ENCODE measurements around the gene UBE2V1.
A peak's percentile ranks its signal among the peaks of the same experiment; 100 is the strongest.

Gene UBE2V1

DNA sequence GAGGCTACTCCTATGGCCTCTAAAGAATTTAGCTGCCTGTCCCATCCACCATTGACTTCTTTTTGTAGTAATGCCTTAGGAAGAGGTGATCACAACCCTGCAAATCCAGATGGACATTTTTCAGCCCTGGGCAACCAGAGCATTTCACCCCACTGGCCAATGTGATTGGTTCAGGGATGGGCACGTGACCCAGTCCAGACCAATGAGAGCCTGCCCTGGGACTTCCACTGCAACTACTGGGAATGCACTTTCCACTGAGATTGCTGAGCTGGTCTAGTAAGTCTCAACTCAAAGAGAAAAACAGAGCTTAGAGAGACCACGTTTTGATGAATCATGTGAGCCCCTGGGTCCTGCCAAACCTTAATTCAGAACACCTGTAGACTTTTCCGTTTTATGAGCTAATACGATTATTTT lies 8.9 kb upstream of the UBE2V1 start:
- no peak overlapping the region for H3K27ac ChIP-seq
- TF ChIP-seq, protein P1, sequence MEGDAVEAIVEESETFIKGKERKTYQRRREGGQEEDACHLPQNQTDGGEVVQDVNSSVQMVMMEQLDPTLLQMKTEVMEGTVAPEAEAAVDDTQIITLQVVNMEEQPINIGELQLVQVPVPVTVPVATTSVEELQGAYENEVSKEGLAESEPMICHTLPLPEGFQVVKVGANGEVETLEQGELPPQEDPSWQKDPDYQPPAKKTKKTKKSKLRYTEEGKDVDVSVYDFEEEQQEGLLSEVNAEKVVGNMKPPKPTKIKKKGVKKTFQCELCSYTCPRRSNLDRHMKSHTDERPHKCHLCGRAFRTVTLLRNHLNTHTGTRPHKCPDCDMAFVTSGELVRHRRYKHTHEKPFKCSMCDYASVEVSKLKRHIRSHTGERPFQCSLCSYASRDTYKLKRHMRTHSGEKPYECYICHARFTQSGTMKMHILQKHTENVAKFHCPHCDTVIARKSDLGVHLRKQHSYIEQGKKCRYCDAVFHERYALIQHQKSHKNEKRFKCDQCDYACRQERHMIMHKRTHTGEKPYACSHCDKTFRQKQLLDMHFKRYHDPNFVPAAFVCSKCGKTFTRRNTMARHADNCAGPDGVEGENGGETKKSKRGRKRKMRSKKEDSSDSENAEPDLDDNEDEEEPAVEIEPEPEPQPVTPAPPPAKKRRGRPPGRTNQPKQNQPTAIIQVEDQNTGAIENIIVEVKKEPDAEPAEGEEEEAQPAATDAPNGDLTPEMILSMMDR (IDR thresholded peaks at IDR 0.05): no peak
- no peak for TF ChIP-seq ZFX (IDR thresholded peaks at IDR 0.05; ENCODE audit: borderline replicate concordance)

DNA sequence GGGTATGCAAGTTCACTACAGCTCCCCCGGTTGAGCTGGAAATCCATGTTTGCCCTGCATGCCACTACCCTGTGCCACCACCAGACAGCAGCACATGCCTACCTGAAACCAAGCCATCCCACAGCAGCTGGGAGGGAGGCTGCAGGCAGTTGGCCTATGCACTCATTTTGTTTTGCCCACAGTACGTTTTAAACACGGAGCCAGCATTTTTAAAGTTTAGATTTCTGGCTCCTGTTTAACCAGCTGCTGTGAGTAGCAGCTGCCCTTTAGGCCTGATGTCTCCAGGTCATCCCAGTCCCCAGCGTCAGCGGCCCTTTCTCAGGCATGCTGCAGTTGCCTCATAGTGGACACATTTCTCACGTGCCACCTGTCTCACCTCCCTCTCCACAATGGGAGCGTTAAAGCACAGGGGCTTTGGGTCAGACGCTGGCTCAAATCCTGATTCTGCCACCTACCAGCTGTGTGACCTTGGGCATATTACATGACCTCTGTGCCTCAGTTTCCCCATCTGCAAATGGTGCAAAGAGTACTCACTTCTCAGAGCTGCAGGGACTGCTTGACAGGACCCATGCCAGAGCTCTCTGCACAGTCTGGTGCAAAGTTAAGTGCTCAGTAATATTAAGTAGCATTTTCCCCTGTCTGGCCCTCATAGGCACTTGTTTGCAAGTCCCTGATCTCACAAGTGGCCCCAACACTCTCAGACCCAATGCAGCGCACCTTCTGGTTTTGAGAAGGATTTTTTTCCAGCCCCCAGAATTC lies 8.2 kb upstream of the UBE2V1 start:
- no peak overlapping the region for H3K27ac ChIP-seq
- TF ChIP-seq, protein P1 (IDR thresholded peaks at IDR 0.05): peak; percentile 82
- TF ChIP-seq ZFX (IDR thresholded peaks at IDR 0.05; ENCODE audit: borderline replicate concordance): no peak

DNA sequence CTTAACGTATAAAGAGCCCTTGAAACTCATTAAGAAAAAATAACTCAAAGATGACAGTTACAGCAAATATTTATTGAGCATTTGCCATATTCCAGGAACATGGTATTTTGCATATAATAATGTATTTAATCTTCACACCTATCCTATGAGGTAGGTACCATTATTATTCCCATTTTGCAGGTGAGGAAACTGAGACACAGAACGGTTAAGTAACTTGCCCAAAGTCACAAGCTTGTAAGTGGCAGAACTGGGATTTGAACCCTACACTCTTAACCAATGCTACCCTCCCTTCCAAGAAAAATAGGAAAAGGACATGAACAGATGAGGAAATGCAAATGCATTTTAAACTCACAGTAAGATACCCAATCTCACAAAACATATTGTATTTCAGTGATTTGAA lies 5.3 kb upstream of the UBE2V1 start:
- TF ChIP-seq ZFX (IDR thresholded peaks at IDR 0.05; ENCODE audit: borderline replicate concordance): no peak
- TF ChIP-seq, protein P1 (IDR thresholded peaks at IDR 0.05): no peak
- no peak overlapping the region for H3K27ac ChIP-seq

DNA sequence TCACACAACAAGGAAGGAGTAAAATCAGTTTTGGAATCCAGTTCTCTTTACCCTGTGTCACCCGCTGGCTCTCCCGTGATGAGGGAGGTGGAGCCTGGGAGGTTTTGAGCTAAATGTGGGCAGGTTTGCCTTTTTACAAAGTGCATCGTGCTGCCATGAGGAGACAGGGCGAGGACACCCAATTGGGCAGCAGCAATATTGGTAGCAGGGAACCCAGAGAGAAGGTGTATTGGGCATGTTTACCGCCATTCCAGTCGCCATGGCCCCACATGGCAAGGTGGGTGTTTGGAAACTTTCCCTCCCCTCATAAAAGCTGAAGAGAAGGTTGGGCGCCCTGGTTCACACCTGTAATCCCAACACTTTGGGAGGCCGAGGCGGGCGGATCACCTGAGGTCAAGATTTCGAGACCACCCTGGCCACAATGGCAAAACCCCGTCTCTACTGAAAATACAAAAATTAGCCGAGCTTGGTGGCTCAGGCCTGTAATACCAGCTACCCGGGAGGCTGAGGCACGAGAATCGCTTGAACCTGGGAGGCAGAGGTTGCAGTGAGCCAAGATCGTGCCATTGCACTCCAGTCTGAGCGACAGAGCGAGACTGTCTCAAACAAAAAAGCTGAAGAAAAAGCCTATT lies 3.5 kb upstream of the UBE2V1 start:
- TF ChIP-seq, protein P1 (IDR thresholded peaks at IDR 0.05): no peak
- no peak for TF ChIP-seq ZFX (IDR thresholded peaks at IDR 0.05; ENCODE audit: borderline replicate concordance)
- peak overlapping the region; percentile 81 for H3K27ac ChIP-seq

DNA sequence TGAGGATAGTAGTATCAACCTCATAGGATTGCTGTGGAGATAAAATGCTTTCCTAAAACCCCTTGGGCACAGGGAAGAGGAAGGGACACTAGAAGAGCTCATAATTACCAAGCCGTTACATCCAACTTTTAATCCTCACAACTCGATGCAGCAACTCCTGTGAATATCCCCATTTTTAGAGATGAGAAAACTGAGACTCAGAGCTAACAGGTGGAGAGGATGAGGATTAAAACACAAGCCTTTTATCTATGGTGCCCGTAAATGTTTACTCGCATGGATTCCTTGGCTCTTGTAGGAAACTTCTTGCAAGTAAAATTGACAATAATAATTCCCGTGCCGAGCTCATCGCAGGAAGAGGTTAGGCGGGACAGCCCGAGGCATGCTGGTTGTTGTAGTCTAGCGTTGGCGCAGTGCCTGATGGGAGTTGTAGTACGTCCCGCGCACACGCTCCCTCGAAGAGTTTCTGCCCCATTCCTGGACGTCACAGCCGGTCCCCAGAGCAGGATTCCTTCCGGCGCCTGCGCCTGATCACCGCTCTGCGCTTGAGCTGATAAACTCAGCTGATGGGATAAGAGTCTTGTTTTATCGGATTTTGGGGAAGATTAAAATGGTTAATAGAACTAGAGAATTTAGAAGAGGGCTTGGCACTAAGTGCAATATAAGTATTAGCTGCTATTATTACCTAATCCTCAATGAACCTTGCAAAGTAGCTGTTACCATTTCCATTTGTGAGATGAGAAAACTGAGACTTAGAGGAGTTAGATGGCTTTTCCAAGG lies 2.8 kb upstream of the UBE2V1 start:
- peak overlapping the region; percentile 81 for H3K27ac ChIP-seq
- TF ChIP-seq, protein P1 (IDR thresholded peaks at IDR 0.05): no peak
- TF ChIP-seq ZFX (IDR thresholded peaks at IDR 0.05; ENCODE audit: borderline replicate concordance): no peak

DNA sequence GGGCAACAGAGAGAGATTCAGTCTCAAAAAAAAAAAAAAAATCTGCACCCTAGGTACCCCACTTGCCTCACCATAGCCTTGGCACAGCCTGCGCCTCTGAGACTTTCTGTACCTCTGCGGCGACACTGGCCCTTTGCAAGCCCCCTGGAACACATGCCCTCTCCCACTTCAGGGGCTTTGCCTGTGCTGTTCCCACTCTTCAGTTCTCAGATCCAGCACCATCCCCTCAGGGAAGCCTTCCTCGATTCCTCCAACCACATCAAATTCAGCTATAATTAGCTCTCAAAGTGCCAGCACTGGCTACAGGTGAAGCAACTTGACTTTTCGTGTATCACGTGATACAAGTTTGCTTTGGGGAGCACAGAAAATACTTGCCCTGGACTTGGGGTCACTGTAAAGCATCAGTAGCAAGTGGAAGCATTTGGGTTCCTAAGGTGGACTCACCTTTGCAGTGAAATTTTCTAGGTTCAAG lies 2.1 kb upstream of the UBE2V1 start:
- peak overlapping the region; percentile 81 for H3K27ac ChIP-seq
- TF ChIP-seq, protein P1 (IDR thresholded peaks at IDR 0.05): no peak
- TF ChIP-seq ZFX (IDR thresholded peaks at IDR 0.05; ENCODE audit: borderline replicate concordance): no peak
